Kidney (tissue), 11 donors: ENCODE data around the gene CBY3. TPM values are rescaled to one million over a fixed set of nuclear protein-coding genes. Genes with fewer than 3 reads are reported as not detected.
"Not testable (repeated sequence)": the region's sequence is repeated elsewhere in the genome, so short reads cannot be mapped to it uniquely, and the experiment has no call there.

Source experiments
- DNase-seq, 5 donors: peaks; one replicate each; pipeline ENCODE4 v3.0.0-alpha.2; 2013 to 2020
- FAIRE-seq: peaks from 2 replicates; lab custom pipeline; 2012; peaks lifted over from hg19 to GRCh38; lab: Jason Lieb, UNC
- H3K27ac ChIP-seq, 2 donors: one replicate each; pipeline ENCODE4 v1.7.0; 2013; ENCODE audit warnings: low read depth in 2 of 2, low read length in 2 of 2, inconsistent platforms in 1 of 2
- H3K27me3 ChIP-seq: one replicate; pipeline ENCODE4 v1.7.1; 2013; ENCODE audit warnings: low read length, inconsistent platforms; ENCODE audit not compliant: control insufficient read depth, insufficient read depth
- H3K36me3 ChIP-seq, 3 donors: one replicate each; pipeline versions ENCODE4 v1.7.0 to v1.7.1; 2013; ENCODE audit warnings: low read length in 3 of 3, control low read depth in 1 of 3, inconsistent platforms in 1 of 3; ENCODE audit not compliant: insufficient read depth in 3 of 3, control insufficient read depth in 2 of 3
- H3K4me1 ChIP-seq, 3 donors: one replicate each; pipeline versions ENCODE4 v1.7.0 to v1.7.1; 2013; ENCODE audit warnings: low read length in 3 of 3, inconsistent platforms in 1 of 3, low read depth in 1 of 3; ENCODE audit not compliant: control insufficient read depth in 2 of 3, insufficient read depth in 2 of 3
- H3K4me3 ChIP-seq, 3 donors: one replicate each; pipeline versions ENCODE4 v1.7.0 to v1.8.1; 2013; ENCODE audit warnings: low read length in 3 of 3, control low read depth in 1 of 3, inconsistent platforms in 1 of 3
- H3K9ac ChIP-seq, 3 donors: one replicate each; pipeline versions ENCODE4 v1.7.0 to v1.7.1; 2013; ENCODE audit warnings: low read length in 3 of 3, control low read depth in 1 of 3, inconsistent platforms in 1 of 3
- H3K9me3 ChIP-seq, 3 donors: one replicate each; pipeline versions ENCODE4 v1.7.0 to v1.7.1; 2013; ENCODE audit warnings: low read length in 3 of 3, control low read depth in 1 of 3, inconsistent platforms in 1 of 3; ENCODE audit not compliant: control insufficient read depth in 2 of 3, insufficient read depth in 1 of 3
- intact Hi-C: fragments of 100-400 bp; cut with DNase I; formaldehyde crosslinking; loops from one replicate; pipeline ENCODE4 v1.11.1; 2022
- polyA plus RNA-seq: library from polyadenylated mRNA; stranded (reverse); fragments of 350-450 nt; fragmentation: Illumina TruSeq; extraction: RNeasy Lipid Tissue Mini Kit (QIAGEN cat#74804); gene quantifications from one replicate; pipeline ENCODE4 v1.2.3, GENCODE V29; 2014; ENCODE audit warnings: low read depth, low replicate concordance; ENCODE audit not compliant: insufficient read depth
- total RNA-seq: library from RNA; stranded (reverse); fragmentation: NEBNext Ultra II Directional; extraction: Animal tissue kit (Norgen Biotek cat#: 25700); gene quantifications from one replicate; pipeline ENCODE4 v1.2.1, GENCODE V29; 2021
- donor health status: control.
- donor health status: control.
- donor health status: DM: yes; HTN: yes; CAD: no.
- donor health status: Normal renal cell carcinoma (clear cell type).

Gene CBY3
- total and polyA plus RNA-seq, 2 donors from 2014 or later: not detected

DNA sequence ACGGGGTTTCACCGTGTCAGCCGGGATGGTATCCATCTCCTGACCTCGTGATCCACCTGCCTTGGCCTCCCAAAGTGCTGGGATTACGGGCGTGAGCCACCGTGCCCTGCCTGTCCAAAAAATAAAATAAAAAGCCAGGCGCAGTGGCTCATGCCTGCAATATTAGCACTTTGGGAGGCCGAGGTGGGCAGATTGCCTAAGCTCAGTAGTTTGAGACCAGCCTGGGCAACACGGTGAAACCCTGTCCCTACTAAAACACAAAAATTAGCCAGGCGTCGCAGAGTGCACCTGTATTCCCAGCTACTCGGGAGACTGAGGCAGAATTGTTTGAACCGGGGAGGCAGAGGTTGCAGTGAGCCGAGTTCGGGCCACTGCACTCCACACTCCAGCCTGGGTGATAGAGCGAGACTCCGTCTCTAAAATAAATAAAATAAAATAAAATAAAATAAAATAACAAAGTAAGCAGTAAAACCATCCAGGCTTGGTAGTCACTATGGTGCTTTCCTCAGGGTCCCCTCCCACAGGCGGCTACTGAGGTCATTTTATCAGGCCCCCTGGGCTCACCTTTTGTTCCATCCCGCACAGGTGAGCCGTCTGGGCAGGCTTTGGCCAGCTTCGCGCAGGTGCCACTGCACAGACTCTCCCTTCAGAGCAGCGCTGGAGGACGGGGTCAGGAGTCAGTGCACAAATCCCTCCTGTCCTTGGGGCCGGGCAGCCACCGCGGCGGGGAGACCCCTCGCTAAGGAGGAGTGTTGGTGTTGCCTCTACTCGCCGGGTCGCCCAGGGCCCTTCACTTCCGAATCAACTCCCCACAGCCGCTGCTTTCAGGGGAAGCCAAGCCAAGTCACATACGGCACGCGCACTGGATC is 47.1 kb downstream of the CBY3 start:
- intact Hi-C loops, H3K9me3 ChIP-seq, H3K9ac ChIP-seq, H3K36me3 ChIP-seq, H3K27ac ChIP-seq, FAIRE-seq, H3K4me3 ChIP-seq, H3K27me3 ChIP-seq, H3K4me1 ChIP-seq, DNase-seq: not testable (repeated sequence)

Other genes starting within 250 kb of the CBY3 start
- gene RUFY1, start 130.5 kb downstream of the CBY3 start, total RNA-seq: 56.3 TPM
- 48.5 TPM for gene RUFY1, start 130.5 kb downstream of the CBY3 start, polyA plus RNA-seq
- gene HNRNPH1, start 57.4 kb downstream of the CBY3 start, total RNA-seq: 564 TPM
- gene HNRNPH1, start 57.4 kb downstream of the CBY3 start, polyA plus RNA-seq: 191 TPM
- 824 TPM for gene CANX, start 17.9 kb upstream of the CBY3 start, total RNA-seq
- 208 TPM for gene CANX, start 17.9 kb upstream of the CBY3 start, polyA plus RNA-seq
- gene MAML1, start 51.8 kb upstream of the CBY3 start, total RNA-seq: 26.8 TPM
- 5.3 TPM for gene MAML1, start 51.8 kb upstream of the CBY3 start, polyA plus RNA-seq
- 30.6 TPM for gene LTC4S, start 113.0 kb upstream of the CBY3 start, total RNA-seq
- 20.1 TPM for gene LTC4S, start 113.0 kb upstream of the CBY3 start, polyA plus RNA-seq
- gene MGAT4B, start 125.8 kb upstream of the CBY3 start, total RNA-seq: 174 TPM
- gene MGAT4B, start 125.8 kb upstream of the CBY3 start, polyA plus RNA-seq: 79.4 TPM
- gene SQSTM1, start 139.9 kb upstream of the CBY3 start, total RNA-seq: 249 TPM
- gene SQSTM1, start 139.9 kb upstream of the CBY3 start, polyA plus RNA-seq: 309 TPM
- gene MRNIP, start 177.8 kb upstream of the CBY3 start, total RNA-seq: 36.6 TPM
- 25.3 TPM for gene MRNIP, start 177.8 kb upstream of the CBY3 start, polyA plus RNA-seq
- gene TBC1D9B, start 226.9 kb upstream of the CBY3 start, total RNA-seq: 117 TPM
- gene TBC1D9B, start 226.9 kb upstream of the CBY3 start, polyA plus RNA-seq: 49.5 TPM